HUDEP-2 (cell line): ENCODE measurements around the gene SP100.
"Not testable (repeated sequence)": the region's sequence is repeated elsewhere in the genome, so short reads cannot be mapped to it uniquely, and the experiment has no call there.

Source experiments
- DNase-seq, 76 experiments: peaks; one replicate each; lab custom pipeline; 2025; ENCODE audit not compliant: unreplicated experiment in 76 of 76; lab: John Stamatoyannopoulos, UW

The SP100 gene

GRCh38 chr2:230416061-230416721 is at the start of gene SP100:
SP100 (plus strand) TSS chr2:230416201; CDS start chr2:230416297, 96 bp downstream.
- peak in 72 of 76 experiments; percentile 10 to 74 (median 47) for DNase-seq

GRCh38 chr2:230382108-230382507 is 33.9 kb upstream of the SP100 start:
- DNase-seq: no peak

GRCh38 chr2:230383453-230383852 is 32.5 kb upstream of the SP100 start:
- DNase-seq: no peak

GRCh38 chr2:230384986-230385385 is 31.0 kb upstream of the SP100 start:
- DNase-seq: no peak

- no peak for DNase-seq
Observed at GRCh38 chr2:230394301-230394700, 21.7 kb upstream of the SP100 start.

GRCh38 chr2:230398698-230399097 is 17.3 kb upstream of the SP100 start:
- DNase-seq: peak in 6 of 76 experiments; percentile 7 to 24 (median 12)

GRCh38 chr2:230400041-230400440 is 16.0 kb upstream of the SP100 start:
- DNase-seq: no peak

GRCh38 chr2:230400454-230400853 is 15.5 kb upstream of the SP100 start:
- DNase-seq: no peak

- not testable (repeated sequence) for DNase-seq
Observed at GRCh38 chr2:230401026-230401425, 15.0 kb upstream of the SP100 start.

GRCh38 chr2:230403746-230404145 is 12.3 kb upstream of the SP100 start:
- DNase-seq: no peak

GRCh38 chr2:230405824-230406223 is 10.2 kb upstream of the SP100 start:
- DNase-seq: no peak

- no peak for DNase-seq
Observed at GRCh38 chr2:230408244-230408842, 7.7 kb upstream of the SP100 start.

GRCh38 chr2:230409316-230409715 is 6.7 kb upstream of the SP100 start:
- DNase-seq: not testable (repeated sequence)

GRCh38 chr2:230410263-230410662 is 5.7 kb upstream of the SP100 start:
- DNase-seq: no peak

- DNase-seq: peak in 1 of 76 experiments; percentile 11
Observed at GRCh38 chr2:230410861-230411569, 5.0 kb upstream of the SP100 start.

GRCh38 chr2:230411570-230412370 is 4.2 kb upstream of the SP100 start:
- peak in 25 of 76 experiments; percentile 7 to 59 (median 24) for DNase-seq

GRCh38 chr2:230412371-230412711 is 3.7 kb upstream of the SP100 start:
- no peak for DNase-seq

GRCh38 chr2:230412846-230413245 is 3.2 kb upstream of the SP100 start:
- DNase-seq: no peak

GRCh38 chr2:230413479-230413878 is 2.5 kb upstream of the SP100 start:
- no peak for DNase-seq

GRCh38 chr2:230414302-230414701 is 1.7 kb upstream of the SP100 start:
- no peak for DNase-seq

- no peak for DNase-seq
Observed at GRCh38 chr2:230417436-230417835, 1.4 kb downstream of the SP100 start.
